Testis (tissue), 3 donors: ENCODE data around the gene GRPR. TPM values are rescaled to one million over a fixed set of nuclear protein-coding genes. Genes with fewer than 3 reads are reported as not detected.

ENCODE experiments used
- DNase-seq: peaks from one replicate; pipeline ENCODE4 v3.0.0-alpha.2; 2019
- H3K27ac ChIP-seq, 2 donors: fragments of 200-600 bp; sonication (generic); one replicate each; pipeline ENCODE4 v1.5.1; 2019
- H3K27me3 ChIP-seq: fragments of 200-600 bp; sonication (generic); one replicate; pipeline ENCODE4 v1.5.1; 2019
- H3K36me3 ChIP-seq: fragments of 200-600 bp; sonication (generic); one replicate; pipeline ENCODE4 v1.5.1; 2017; ENCODE audit warnings: low read depth; ENCODE audit errors: missing control alignments
- H3K4me1 ChIP-seq: fragments of 200-600 bp; sonication (generic); one replicate; pipeline ENCODE4 v1.5.1; 2019
- H3K4me3 ChIP-seq, 2 donors: fragments of 200-600 bp; sonication (generic); one replicate each; pipeline ENCODE4 v1.5.1; 2017 to 2019
- H3K9me3 ChIP-seq: fragments of 200-600 bp; sonication (generic); one replicate; pipeline ENCODE4 v1.5.1; 2017
- POLR2A ChIP-seq: fragments of 450-650 bp; IDR thresholded peaks from one replicate; pipeline ENCODE4 v1.6.1; 2017; ENCODE audit warnings: antibody characterized with exemption, mild to moderate bottlenecking, moderate library complexity
- WGBS, 2 donors: methylation state at CpG; one replicate each; pipeline ENCODE4 v1.1.5; 2018; 5-methylcytosine and 5-hydroxymethylcytosine counted together
- intact Hi-C: fragments of 100-400 bp; cut with DNase I; formaldehyde crosslinking; loops from one replicate; pipeline ENCODE4 v1.15.1; 2023; ENCODE audit warnings: low total_unique reads
- polyA plus RNA-seq: library from polyadenylated mRNA; stranded (reverse); fragments of 350-450 nt; fragmentation: Illumina TruSeq; extraction: RNeasy Lipid Tissue Mini Kit (QIAGEN cat#74804); gene quantifications from one replicate; pipeline ENCODE4 v1.2.3, GENCODE V29; 2014; ENCODE audit warnings: low read depth, low replicate concordance; ENCODE audit not compliant: insufficient read depth
- total RNA-seq, 2 donors: library from RNA; depleted of rRNA; stranded (reverse); fragments of >200 nt; gene quantifications; one replicate each; pipeline ENCODE4 v1.2.3, GENCODE V29; 2016
- TF ChIP-seq, protein P1 (sequence below), 3 experiments: fragments of 450-650 bp in 2 of 3; fragments of 200-600 bp in 1 of 3; sonication (generic) in 1 of 3; IDR thresholded peaks; one replicate each; pipeline ENCODE4 v1.5.1; 2016 to 2019; ENCODE audit warnings: antibody characterized with exemption in 3 of 3, mild to moderate bottlenecking in 2 of 3, moderate library complexity in 1 of 3

Gene GRPR
- total and polyA plus RNA-seq, 3 donors from 2014 or later, result 0.12 to 0.21 TPM; not detected in 1

DNA sequence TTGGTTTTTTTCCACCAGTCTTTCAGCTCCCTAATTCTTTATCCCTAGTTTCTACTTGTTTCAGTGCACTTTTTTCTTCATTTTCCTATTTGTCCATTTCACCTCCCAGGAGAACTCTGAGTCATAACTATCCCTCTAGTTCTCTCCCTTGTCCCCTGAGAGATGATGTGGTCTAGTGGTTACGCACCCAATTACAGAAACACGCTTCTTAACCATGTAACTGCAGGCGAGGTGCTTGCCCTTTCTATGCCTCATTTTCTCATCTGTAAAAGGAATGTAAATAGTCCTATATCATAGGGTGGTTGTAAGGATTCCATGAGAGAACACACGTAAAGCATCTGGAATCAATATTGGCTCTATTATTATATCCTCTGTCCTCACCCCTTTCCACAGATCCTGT lies 8.8 kb upstream of the GRPR start:
- Histone ChIP-seq H3K4me3 (no peak overlapping the region), H3K27me3 (no peaks in the 10 kb centered on the region), H3K4me1 (no peaks in the 10 kb centered on the region), H3K27ac (no peak overlapping the region), H3K36me3 (no peaks in the 10 kb centered on the region), H3K9me3 (no peaks in the 10 kb centered on the region)
- TF ChIP-seq POLR2A, result no peak
- TF ChIP-seq, protein P1, sequence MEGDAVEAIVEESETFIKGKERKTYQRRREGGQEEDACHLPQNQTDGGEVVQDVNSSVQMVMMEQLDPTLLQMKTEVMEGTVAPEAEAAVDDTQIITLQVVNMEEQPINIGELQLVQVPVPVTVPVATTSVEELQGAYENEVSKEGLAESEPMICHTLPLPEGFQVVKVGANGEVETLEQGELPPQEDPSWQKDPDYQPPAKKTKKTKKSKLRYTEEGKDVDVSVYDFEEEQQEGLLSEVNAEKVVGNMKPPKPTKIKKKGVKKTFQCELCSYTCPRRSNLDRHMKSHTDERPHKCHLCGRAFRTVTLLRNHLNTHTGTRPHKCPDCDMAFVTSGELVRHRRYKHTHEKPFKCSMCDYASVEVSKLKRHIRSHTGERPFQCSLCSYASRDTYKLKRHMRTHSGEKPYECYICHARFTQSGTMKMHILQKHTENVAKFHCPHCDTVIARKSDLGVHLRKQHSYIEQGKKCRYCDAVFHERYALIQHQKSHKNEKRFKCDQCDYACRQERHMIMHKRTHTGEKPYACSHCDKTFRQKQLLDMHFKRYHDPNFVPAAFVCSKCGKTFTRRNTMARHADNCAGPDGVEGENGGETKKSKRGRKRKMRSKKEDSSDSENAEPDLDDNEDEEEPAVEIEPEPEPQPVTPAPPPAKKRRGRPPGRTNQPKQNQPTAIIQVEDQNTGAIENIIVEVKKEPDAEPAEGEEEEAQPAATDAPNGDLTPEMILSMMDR (IDR thresholded peaks at IDR 0.05), result no peak
- intact Hi-C loops, result no loop called here
- 82 to 87% methylated on average over 4 of the region's 4 CpGs for WGBS, 2 donors
- no peak for DNase-seq

DNA sequence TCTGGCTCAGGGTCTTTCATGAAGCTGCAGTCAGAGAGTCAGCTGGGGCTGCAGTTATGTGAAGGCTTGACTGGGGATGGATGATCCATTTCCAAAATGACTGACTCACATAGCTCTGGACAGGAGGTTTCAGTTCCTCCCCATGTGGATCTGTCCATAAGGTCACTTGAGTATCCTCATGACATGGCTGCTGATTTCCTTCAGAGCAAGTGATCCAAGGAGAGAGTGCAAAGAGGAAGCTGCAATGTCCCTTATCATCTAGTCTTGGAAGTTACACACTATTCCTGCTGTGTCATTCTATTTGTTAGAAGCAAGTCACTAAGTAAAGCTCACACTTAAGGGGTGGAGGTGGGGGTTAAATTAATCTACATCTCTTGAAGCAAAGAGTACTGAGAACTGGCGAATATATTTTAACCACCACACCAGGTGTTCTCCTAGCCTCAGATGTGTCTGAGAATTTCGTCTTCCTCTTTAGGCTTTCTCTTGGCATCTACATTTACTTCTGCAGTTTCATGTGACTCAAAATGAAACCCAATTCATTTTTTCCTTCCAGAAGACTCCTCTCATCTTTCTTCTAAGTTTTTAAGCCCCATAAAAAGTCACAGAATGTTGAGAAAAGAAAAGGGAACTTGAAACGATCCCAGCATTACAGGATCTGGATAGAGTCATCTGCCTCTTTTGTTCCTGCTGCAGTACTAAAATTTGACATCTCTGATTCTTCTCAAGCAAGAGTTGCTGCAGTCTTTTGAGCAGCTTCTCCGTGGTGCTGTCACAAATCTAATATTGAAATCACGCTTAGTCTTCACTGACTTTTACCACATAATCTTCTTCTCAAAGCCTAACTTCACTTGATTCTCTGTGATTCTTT lies 3.8 kb upstream of the GRPR start:
- DNase-seq, result no peak
- H3K9me3 ChIP-seq, result no peaks in the 10 kb centered on the region
- no peak for TF ChIP-seq POLR2A
- TF ChIP-seq, protein P1 (IDR thresholded peaks at IDR 0.05), result no peak
- H3K36me3 ChIP-seq, result no peaks in the 10 kb centered on the region
- no peak overlapping the region for H3K4me3 ChIP-seq
- WGBS, 2 donors, result 78 to 81% methylated on average over 5 of the region's 5 CpGs
- no peaks in the 10 kb centered on the region for H3K4me1 ChIP-seq
- no peaks in the 10 kb centered on the region for H3K27me3 ChIP-seq
- H3K27ac ChIP-seq, result no peak overlapping the region
- intact Hi-C loops, result no loop called here

DNA sequence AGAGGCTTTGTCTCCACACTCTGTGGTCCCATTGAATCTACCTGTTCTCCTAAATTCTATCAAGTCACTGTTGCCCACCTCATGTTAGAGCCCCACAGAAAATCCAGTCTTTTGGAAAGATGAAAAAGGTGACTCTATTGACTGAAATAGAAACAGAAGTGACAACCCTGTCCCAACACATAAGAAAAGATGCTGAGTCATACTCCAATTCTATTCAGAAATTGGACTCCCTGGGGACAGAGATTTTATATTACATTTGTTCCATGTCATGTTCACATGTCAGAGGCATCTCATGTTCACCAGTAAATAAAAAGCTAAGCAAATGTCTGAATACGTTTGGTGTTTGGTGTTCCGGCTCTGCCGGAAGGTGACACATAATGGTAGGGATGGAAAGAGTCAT lies 2.9 kb upstream of the GRPR start:
- H3K36me3 ChIP-seq, result no peaks in the 10 kb centered on the region
- no peak overlapping the region for H3K27ac ChIP-seq
- intact Hi-C loops, result no loop called here
- H3K4me1 ChIP-seq, result no peaks in the 10 kb centered on the region
- TF ChIP-seq, protein P1 (IDR thresholded peaks at IDR 0.05), result no peak
- TF ChIP-seq POLR2A, result no peak
- 87 to 94% methylated on average over 3 of the region's 3 CpGs for WGBS, 2 donors
- no peak for DNase-seq
- H3K9me3 ChIP-seq, result no peaks in the 10 kb centered on the region
- H3K27me3 ChIP-seq, result no peaks in the 10 kb centered on the region
- H3K4me3 ChIP-seq, result no peak overlapping the region

DNA sequence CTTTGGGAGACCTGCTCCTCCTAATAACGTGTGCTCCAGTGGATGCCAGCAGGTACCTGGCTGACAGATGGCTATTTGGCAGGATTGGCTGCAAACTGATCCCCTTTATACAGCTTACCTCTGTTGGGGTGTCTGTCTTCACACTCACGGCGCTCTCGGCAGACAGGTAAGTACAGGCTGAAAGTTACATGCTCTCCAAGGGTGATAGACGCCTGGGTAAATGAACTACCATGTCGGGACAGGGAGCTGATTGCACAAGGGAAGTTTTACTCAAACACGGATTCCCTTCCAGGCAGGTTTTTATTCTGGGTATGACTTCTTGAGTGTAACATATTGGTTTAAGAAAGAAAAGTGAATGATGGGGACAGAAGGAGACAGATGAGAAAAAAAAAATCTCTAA lies 836 bp downstream of the GRPR start:
- no peaks in the 10 kb centered on the region for H3K27me3 ChIP-seq
- 68 to 86% methylated on average over 4 to 7 of the region's 7 CpGs for WGBS, 2 donors
- intact Hi-C loops, result no loop called here
- H3K4me1 ChIP-seq, result no peaks in the 10 kb centered on the region
- H3K9me3 ChIP-seq, result no peaks in the 10 kb centered on the region
- H3K4me3 ChIP-seq, result no peak overlapping the region
- DNase-seq, result no peak
- H3K27ac ChIP-seq, result no peak overlapping the region
- H3K36me3 ChIP-seq, result no peaks in the 10 kb centered on the region
- TF ChIP-seq, protein P1 (IDR thresholded peaks at IDR 0.05), result no peak
